Fibroblast of lung (primary cell): Measurements from ENCODE around the gene CD247.

Experiments used
- EZH2 ChIP-seq: IDR thresholded peaks from 2 replicates; pipeline ENCODE4 v1.5.1; 2012; ENCODE audit warnings: low read length, control low read depth, mild to moderate bottlenecking; ENCODE audit errors: missing control alignments
- TF ChIP-seq, protein P1 (sequence below), 2 donors: IDR thresholded peaks in 1 of 2; conservative IDR thresholded peaks in 1 of 2; 1 replicate in 1 of 2; 2 replicates in 1 of 2; pipeline ENCODE4 v1.5.1; 2011 to 2012; ENCODE audit warnings: low read length in 2 of 2, control low read depth in 1 of 2, inconsistent platforms in 1 of 2, low read depth in 1 of 2, mild to moderate bottlenecking in 1 of 2

DNA sequence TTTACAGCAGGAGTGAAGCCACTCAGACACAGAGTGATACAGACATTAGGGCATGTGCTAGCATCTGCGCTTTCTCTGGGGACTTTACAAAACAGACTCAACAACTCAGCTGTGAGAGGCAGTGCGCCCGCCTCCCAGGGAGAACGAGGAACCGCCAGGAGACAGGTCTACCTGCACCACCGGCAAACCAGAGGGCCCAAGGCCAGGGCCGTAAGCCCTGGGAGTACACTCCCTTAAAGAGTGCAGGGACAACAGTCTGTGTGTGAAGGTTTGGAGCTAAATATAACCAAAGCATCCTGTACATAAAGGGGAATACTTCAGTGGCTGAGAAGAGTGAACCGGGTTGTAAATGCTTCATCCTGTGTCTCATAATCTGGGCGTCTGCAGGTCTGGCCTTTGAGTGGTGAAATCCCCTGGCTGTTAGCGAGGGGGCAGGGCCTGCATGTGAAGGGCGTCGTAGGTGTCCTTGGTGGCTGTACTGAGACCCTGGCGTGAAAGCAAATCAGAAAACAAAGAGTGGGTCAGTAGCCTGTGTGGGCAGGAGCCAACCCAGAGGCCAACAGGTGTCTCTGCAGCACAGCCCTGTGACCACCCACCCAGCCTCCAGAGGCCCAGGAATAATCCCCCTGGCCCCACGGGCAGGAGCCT lies 86.9 kb downstream of the CD247 start:
- TF ChIP-seq, protein P1, sequence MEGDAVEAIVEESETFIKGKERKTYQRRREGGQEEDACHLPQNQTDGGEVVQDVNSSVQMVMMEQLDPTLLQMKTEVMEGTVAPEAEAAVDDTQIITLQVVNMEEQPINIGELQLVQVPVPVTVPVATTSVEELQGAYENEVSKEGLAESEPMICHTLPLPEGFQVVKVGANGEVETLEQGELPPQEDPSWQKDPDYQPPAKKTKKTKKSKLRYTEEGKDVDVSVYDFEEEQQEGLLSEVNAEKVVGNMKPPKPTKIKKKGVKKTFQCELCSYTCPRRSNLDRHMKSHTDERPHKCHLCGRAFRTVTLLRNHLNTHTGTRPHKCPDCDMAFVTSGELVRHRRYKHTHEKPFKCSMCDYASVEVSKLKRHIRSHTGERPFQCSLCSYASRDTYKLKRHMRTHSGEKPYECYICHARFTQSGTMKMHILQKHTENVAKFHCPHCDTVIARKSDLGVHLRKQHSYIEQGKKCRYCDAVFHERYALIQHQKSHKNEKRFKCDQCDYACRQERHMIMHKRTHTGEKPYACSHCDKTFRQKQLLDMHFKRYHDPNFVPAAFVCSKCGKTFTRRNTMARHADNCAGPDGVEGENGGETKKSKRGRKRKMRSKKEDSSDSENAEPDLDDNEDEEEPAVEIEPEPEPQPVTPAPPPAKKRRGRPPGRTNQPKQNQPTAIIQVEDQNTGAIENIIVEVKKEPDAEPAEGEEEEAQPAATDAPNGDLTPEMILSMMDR (conservative IDR thresholded peaks at IDR 0.05 in 1 of 2, IDR thresholded peaks at IDR 0.05 in 1 of 2; ENCODE audit: low read depth in 1 of 2, low read length in 2 of 2) = no peak
- no peak for TF ChIP-seq EZH2
